GM21528 (cell line): ENCODE measurements around the gene ARHGEF7.
"Not testable (repeated sequence)": the region's sequence is repeated elsewhere in the genome, so short reads cannot be mapped to it uniquely, and the experiment has no call there.

ENCODE experiments used
- ATAC-seq: cut with Tn5 transposase; IDR thresholded peaks from one replicate; pipeline ENCODE4 v1.9.1; 2021; ENCODE audit warnings: mild to moderate bottlenecking, moderate library complexity; ENCODE audit not compliant: unreplicated experiment, low FRiP score

ARHGEF7 gene

GRCh38 chr13:111189064-111189505, 74.0 kb downstream of the ARHGEF7 start:
- ATAC-seq: not testable (repeated sequence)

GRCh38 chr13:111189516-111189915, 74.4 kb downstream of the ARHGEF7 start:
- not testable (repeated sequence) for ATAC-seq

- ATAC-seq: not testable (repeated sequence)
These were observed 78.1 kb downstream of the ARHGEF7 start for GRCh38 chr13:111193223-111193622.

GRCh38 chr13:111194651-111195050, 79.5 kb downstream of the ARHGEF7 start:
- not testable (repeated sequence) for ATAC-seq

DNA sequence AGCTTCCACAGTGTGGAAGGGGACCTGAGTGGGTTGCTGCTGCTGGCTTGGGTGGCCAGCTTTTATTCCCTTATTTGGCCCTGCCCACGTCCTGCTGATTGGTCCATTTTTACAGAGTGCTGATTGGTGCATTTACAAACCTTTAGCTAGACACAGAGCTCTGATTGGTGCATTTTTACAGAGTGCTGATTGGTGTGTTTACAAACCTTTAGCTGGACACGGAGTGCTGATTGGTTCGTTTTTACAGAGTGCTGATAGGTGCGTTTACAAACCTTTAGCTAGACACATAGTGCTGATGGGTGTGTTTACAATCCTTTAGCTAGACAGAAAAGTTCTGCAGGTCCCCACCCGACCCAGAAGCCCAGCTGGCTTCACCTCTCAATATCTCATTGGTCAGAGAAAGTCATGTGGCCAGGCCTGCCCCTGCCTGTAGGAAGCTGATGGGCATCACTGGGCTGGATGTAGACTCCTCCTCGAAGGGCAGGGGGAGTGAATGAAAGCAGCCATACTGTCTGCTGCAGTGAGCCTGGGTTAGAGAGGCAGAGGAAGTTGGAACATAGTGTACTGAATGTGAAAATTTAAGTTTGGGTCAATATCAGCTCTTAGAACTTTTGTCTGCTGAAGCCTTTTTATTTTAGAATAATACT, 83.7 kb downstream of the ARHGEF7 start:
- not testable (repeated sequence) for ATAC-seq

- ATAC-seq: no peak
These were observed 86.3 kb downstream of the ARHGEF7 start for GRCh38 chr13:111201304-111201940.

DNA sequence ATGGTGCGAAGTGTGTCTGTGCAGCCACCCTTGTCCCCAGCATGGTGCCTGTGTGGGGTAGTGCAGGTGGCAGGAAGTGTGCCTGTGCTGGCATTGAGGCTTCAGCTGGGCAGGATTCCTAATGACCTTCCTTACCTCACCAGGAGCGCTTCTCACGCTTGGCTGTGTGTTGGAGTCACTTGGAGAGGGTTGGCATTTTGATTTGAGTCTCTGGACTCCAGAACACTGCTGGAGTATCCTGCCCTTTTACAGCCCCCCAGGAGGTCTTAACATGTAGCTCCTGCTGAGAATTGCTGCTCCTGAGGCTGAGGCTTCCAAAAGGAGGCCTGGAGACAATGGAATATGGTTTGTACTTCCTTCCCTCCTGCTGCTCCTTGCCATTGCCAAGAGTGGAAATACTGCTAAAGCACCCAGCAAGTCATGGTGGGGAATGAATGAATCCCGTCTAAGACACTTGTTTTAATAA, 87.1 kb downstream of the ARHGEF7 start:
- ATAC-seq: no peak

DNA sequence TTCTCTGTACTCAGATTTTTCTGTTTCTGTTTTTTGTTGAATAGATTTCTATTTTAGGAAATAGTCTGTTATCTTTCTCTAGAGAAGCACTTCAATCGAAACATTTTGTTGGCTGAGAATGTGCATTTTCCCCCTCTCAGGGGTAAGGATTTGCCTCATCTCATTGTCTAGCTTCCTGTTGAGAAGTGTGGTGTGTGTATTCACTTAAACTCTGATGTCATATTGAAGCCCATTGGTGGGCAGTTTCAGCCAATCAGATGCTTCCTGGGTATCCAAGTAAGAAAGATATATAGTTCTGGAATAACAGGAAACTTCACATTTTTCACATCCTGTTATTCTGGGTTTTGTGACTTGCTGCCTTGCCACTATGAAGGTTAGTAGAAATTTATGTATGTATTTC, 87.6 kb downstream of the ARHGEF7 start:
- peak; percentile 78 for ATAC-seq

DNA sequence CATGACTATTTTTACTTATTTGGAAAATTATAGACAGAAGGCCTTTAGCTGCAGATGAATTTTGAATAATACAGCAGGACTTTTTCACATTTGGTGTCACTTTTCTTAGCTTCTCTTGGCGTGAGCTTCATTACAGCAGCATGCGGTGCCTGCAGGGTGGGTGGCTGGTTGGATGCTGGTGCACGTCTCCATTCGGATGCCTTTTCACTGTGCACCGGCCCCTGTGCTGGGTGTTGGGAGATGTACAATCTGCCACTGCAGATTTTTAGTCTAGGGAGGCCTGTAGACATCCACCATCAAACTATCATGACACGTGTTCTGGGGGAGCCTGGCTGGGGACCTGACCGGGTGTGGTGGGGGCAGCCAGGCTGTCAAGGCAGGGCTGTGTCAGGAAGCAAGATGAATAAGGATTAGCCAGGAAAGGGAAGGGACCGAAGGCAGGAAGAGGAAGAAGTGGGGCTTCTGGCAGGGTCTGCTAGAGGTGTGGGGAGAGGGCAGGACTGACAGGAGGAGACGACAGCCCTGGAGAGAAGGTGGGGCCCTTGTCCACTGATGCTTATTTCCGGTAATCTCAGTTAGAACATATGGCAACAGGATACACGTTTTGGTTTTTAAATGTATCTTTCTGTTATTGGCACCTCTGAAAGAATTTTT, 88.8 kb downstream of the ARHGEF7 start:
- ATAC-seq: peak; percentile 41

GRCh38 chr13:111204438-111205177, 89.5 kb downstream of the ARHGEF7 start:
- no peak for ATAC-seq

DNA sequence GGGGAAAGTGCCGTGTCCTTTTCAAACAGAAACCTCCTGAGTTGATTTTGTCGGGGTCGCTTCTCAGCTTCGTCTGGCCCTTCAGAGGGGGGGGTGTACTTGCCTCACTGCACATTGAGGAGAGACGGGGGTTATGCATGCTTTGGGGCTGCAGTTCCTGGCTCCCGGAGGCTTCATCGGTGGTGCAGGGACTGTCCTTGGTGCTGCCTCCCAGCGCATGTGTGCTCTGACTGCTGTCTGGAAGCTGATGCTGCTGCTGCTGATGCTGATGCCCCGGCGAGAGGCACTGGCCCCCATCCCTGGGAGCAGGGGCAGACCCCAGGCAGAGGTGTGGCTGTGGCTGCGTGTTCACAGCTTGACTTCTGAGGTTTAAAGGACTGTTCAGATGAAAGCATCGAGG, 91.0 kb downstream of the ARHGEF7 start:
- ATAC-seq: no peak

- no peak for ATAC-seq
These were observed 94.5 kb downstream of the ARHGEF7 start for GRCh38 chr13:111209613-111210012.

- ATAC-seq: no peak
These were observed 95.0 kb downstream of the ARHGEF7 start for GRCh38 chr13:111210091-111210490.

- ATAC-seq: no peak
These were observed 95.7 kb downstream of the ARHGEF7 start for GRCh38 chr13:111210544-111211469.

DNA sequence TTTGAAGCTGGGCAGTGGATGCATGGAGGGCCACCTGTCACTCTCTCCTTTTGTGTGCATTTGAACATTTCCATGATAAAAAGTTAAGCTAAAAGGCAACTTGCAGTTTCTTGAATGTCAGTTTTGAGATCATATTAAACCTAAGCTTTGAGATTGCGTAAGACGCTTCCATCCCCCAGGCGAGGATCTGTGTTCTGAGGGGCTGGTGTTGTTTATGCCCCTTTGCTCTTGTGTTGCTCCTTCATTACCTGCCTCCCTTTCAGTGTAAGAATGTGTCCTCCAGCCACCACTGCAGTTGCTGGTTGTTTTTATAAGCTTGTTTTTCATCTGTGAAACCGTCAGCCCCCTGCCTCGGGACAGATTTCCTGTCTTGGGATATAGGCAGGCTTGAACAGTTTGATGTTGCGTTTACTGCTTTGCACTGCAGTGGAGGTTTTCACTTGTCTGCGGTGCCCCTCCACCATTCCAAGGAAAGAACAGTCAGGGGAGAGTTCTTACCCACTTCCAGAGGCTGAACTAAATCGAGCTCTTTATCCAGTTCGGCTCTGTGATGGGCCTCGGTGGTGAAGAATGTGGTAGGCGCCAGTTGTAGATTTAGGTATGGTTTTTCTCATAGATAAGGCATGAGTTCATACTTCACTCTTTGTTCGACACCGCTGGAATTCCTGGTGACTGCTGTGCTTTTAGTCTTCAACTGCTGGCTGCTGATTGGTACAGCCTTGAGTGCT, 96.8 kb downstream of the ARHGEF7 start:
- ATAC-seq: no peak

- no peak for ATAC-seq
These were observed 97.4 kb downstream of the ARHGEF7 start for GRCh38 chr13:111212517-111212873.

DNA sequence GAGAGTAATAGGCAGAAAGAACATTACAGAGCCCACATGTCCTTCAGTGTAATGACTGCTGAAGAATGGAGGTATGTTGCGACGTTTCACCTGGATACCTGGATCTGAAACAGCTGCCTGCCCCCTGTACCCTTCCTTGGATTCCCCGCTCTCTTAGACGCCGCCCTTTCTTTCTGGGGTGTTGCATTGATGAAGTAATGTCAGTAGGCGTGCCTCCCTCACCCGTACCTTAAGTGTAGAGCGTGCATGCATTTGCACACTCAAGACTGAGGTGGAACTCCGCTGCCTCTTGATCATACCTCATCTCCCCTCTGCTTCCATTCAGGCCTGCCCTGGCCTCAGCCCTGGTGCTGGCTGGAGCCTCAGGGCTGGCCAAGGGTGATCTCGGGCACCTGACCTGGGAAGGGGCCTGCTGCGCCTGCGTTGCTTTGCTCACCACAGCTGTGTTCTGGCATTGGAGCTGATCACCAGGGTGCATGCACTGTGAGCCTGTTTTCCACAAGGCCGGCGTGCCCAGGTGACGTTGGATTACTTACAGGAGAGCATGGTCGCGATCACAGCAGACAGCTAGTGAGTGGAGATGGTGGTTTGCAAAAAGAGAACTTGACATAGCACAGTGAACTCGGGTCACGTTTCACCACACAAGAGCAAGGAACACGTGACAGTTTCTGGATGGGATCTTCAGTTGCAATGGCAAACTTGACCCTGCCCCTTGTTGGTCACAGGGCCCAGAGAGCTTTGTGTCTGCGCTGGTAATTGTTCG, 99.0 kb downstream of the ARHGEF7 start:
- no peak for ATAC-seq
